Measurements from ENCODE around the gene SGCD. TPM values are rescaled to one million over a fixed set of nuclear protein-coding genes. Genes with fewer than 3 reads are reported as not detected.

The SGCD gene
- polyA plus RNA-seq, 1 experiment: 25.2 TPM

- ChIA-PET CTCF (no interaction called here), POLR2A (no interaction called here)
- no peak for TF ChIP-seq CTCF (IDR thresholded peaks at IDR 0.05; ENCODE audit: low read depth, low read length)
Observed at GRCh38 chr5:156802501-156802900, 475.5 kb downstream of the SGCD start.

GRCh38 chr5:156803404-156803803 lies 476.4 kb downstream of the SGCD start:
- DNase-seq (ENCODE audit: low read depth, low spot score): no peak
- no peak for TF ChIP-seq CTCF (IDR thresholded peaks at IDR 0.05; ENCODE audit: low read depth, low read length)
- Histone ChIP-seq H3K9me3 (ENCODE audit: control insufficient read depth, insufficient read depth, low read length) (0 out of 2 replicates have a peak, but pooled peaks cover 2% of the 10 kb centered on the region), H3K27ac (ENCODE audit: low read depth, low read length) (no peak overlapping the region), H3K4me3 (ENCODE audit: low read depth, low read length) (no peak overlapping the region), H3K27me3 (ENCODE audit: control insufficient read depth, insufficient read depth, low read length) (no peaks in the 10 kb centered on the region)
- POLR2A ChIA-PET: no interaction called here
- CTCF ChIA-PET: no interaction called here

More at GRCh38 chr5:156802501-156802900, 475.5 kb downstream of the SGCD start:
- no peak overlapping the region for H3K4me3 ChIP-seq (ENCODE audit: low read depth, low read length)
- no peak for DNase-seq (ENCODE audit: low read depth, low spot score)
- 0 out of 2 replicates have a peak, but pooled peaks cover 2% of the 10 kb centered on the region for H3K9me3 ChIP-seq (ENCODE audit: control insufficient read depth, insufficient read depth, low read length)
- no peaks in the 10 kb centered on the region for H3K27me3 ChIP-seq (ENCODE audit: control insufficient read depth, insufficient read depth, low read length)
- H3K27ac ChIP-seq (ENCODE audit: low read depth, low read length): no peak overlapping the region

GRCh38 chr5:156812959-156813358 lies 486.0 kb downstream of the SGCD start:
- H3K27ac ChIP-seq (ENCODE audit: low read depth, low read length): no peak overlapping the region
- no peak for DNase-seq (ENCODE audit: low read depth, low spot score)
- H3K9me3 ChIP-seq (ENCODE audit: control insufficient read depth, insufficient read depth, low read length): no peaks in the 10 kb centered on the region
- H3K27me3 ChIP-seq (ENCODE audit: control insufficient read depth, insufficient read depth, low read length): no peaks in the 10 kb centered on the region
- no peak overlapping the region for H3K4me3 ChIP-seq (ENCODE audit: low read depth, low read length)
- POLR2A ChIA-PET: no interaction called here
- CTCF ChIA-PET: no interaction called here
- no peak for TF ChIP-seq CTCF (IDR thresholded peaks at IDR 0.05; ENCODE audit: low read depth, low read length)

- POLR2A ChIA-PET: no interaction called here
- Histone ChIP-seq H3K27ac (ENCODE audit: low read depth, low read length) (no peak overlapping the region), H3K4me3 (ENCODE audit: low read depth, low read length) (no peak overlapping the region), H3K9me3 (ENCODE audit: control insufficient read depth, insufficient read depth, low read length) (peaks cover 5% of the 10 kb centered on the region; the same call in 1 of the 2 replicates), H3K27me3 (ENCODE audit: control insufficient read depth, insufficient read depth, low read length) (no peaks in the 10 kb centered on the region)
- TF ChIP-seq CTCF (IDR thresholded peaks at IDR 0.05; ENCODE audit: low read depth, low read length): peak; percentile 49
- CTCF ChIA-PET: interaction anchor here (1.4 kb wide), 1 partner anchor 10 kb away, joined by 6 read pairs; no protein-coding TSS in a partner anchor
- no peak for DNase-seq (ENCODE audit: low read depth, low spot score)
Observed at GRCh38 chr5:156815988-156816599, 489.1 kb downstream of the SGCD start.

Small RNA genes lying within 50 kb of the gene (small RNA-seq; reads per million reads assigned to genes)
- gene AC027308.1 (ENCODE audit: insufficient read length, low read depth) (not detected), gene RNU6-556P (ENCODE audit: insufficient read length, low read depth) (not detected)
